Fibroblast of upper back skin (primary cell): ENCODE results near the gene C5orf58.
"Not testable (repeated sequence)": the region's sequence is repeated elsewhere in the genome, so short reads cannot be mapped to it uniquely, and the experiment has no call there.

ENCODE experiments used
- DNase-seq: peaks from one replicate; pipeline ENCODE4 v3.0.0-alpha.2; 2013

C5orf58 gene

DNA sequence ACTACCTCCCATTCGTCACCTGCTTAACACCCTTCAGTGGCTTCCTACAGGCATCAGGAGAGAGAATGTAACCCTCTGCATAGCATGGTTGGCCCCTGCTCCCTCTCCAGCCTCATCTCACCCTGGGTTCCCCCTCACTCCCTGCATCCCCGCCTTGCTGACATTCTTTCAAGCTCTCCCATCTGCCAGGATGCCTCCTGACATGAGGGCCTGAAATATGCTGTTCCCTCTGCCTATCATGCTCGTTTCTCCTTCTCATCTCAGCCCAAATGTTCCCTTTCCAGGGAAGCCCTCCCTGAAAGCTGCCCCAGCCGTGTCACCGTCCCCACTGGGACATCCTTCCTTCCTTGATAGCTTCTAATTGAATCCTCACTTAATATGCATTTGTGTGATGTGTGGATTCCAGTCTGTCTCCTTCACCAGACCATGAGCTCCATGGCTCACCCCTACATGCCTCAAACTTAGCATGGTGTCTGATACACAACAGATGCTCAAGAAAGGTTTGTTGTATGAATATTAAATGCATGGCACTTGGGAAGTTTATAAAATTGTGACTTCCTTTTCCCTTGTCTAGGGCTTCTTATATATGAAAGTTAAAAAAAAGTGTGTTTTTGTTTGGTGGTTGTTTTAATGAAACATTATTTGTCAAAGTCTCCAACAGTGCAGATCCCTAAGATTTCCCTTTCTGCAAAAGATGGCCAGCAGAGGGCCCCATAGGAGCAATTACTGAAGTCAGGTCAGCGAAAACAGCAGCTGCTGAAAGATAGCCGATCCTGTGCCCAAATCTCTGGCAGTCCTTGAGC is 7.3 kb upstream of the C5orf58 start:
- DNase-seq, result peak; percentile 57

DNA sequence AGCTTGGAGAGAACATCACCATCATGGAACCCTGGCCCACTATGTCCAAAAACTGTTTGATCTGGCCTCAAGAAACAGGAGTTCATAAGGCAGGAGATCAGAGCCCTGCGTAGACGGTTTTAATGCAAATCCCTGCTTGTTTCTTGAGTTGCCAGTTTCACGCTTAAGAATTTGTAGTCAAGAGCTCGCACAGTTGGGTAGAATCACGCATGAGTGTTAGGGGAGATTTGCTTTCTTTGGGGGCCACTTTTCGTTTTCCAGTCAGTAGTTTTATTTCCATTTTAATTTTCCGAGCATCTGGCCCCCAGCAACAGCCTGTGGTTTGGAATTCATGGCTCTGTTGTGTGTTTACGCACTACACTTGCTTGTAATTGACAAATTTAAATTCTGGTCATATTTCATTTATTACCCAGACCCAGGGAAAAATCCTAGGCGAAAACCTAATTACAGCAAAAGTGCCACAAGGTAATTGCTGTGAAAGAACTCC is 6.6 kb upstream of the C5orf58 start:
- DNase-seq, result no peak

- no peak for DNase-seq
These were observed 6.1 kb upstream of the C5orf58 start for GRCh38 chr5:170226661-170227060.

- DNase-seq, result no peak
These were observed 3.9 kb upstream of the C5orf58 start for GRCh38 chr5:170228762-170229435.

DNA sequence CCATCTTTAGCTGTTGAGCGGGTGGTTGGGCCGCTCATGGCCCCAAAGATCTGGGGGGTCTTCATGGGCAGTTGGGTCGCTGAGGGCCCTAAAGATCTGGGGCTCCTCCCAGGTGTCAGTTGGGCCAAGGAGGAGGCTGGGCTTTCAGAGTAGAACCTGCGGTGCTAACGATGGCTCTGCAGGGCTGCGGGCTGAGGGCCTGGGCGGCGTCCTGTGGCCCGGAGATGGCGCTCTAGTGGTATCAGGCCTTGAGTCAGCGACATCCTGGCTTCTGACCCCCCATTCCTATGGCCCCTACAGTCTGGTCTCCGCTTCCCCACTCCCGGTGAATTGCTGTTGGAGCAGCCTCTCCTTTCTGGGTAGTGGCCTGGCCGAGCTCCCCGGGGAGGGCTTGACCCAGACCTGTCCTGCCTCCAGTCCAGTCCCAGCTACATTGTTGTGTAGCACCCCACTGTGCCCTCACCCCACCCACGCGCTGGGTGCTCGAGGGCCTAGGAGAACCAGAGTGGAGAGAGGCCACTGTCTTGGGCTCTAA is 640 bp downstream of the C5orf58 start:
- DNase-seq, result no peak

DNA sequence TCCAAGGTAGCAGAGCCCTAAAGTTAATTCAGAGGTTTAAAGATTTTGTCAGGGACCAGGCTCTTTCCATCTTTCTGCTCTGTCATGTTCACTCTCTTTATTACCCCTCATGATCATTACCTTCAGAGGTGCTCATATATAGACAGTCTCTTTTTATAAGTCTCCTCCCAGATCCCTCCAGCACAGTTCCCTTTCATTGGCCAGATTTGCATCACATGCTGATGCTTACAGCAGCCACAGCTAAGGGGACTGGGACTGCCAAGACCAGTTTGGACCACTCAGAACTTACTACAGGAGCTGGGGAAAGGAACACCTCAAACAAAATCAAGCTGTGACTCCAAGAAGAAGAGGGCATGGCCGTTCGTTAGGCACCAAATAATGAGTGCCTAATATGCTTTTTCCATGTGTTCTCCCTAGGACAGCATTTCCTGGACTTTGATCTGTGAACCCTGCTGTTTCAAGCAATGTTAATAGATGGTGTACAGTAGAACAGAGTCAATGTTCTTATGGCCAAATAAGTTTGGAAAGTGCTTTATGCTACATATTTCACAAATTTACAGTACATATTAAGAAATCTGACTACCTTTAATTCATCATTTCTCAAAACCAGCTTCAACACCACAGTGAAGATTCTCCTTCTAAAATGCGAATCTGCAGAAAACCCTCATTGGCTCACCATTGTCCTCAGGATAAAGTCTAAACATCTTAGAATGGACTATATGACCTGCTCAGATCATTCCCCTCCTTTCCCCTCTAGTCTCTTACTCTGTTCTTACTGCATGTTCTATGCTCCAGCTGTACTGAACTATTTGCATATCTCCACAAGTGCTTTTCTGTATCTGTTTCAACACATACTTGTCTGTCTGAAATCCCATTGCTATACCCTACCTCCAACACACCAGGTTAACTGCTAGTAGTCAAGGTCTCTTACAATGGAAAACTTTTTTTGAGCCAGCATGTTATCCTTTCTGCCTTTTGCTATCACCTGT is 3.4 kb downstream of the C5orf58 start:
- DNase-seq, result no peak

DNA sequence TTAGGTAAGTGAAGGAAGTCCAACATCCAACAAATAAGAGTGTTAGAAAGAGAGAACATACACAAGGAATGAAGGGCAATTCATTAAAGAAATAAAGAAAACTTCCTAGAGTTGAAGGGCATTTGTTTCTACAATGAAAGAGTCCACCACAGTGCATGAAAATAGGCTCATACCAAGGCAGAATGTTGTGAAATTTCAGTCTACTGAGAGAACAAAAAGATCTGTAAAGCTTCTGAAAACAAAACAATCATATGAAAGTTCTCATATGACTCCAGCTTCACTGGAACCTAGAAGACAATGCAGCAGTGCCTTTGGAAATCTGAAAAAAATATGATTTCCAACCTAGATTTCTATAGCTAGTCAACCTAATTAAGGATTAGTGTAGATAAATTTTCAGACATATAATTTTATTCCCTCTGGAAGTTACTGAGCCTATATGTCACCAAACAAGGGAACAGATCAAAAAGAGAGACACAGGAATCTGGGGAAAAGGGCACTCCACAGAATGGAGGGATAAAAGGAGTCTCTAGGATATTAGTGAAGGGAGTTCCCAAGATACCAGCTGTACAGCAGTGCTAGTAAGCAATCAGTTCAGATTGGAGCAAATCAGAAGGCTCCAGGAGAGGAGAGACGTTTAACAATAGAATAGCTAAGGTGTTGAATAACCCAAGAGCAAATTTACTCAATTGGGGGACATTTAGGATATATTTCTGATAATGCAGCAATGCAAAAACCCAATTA is 5.8 kb downstream of the C5orf58 start:
- no peak for DNase-seq

DNA sequence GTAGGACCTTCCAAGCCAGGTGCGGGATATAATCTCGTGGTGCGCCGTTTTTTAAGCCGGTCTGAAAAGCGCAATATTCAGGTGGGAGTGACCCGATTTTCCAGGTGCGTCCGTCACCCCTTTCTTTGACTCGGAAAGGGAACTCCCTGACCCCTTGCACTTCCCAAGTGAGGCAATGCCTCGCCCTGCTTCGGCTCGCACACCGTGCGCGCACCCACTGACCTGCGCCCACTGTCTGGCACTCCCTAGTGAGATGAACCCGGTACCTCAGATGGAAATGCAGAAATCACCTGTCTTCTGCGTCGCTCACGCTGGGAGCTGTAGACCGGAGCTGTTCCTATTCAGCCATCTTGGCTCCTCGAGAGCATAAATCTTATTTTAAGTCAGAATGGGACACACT is 12.7 kb downstream of the C5orf58 start:
- not testable (repeated sequence) for DNase-seq

DNA sequence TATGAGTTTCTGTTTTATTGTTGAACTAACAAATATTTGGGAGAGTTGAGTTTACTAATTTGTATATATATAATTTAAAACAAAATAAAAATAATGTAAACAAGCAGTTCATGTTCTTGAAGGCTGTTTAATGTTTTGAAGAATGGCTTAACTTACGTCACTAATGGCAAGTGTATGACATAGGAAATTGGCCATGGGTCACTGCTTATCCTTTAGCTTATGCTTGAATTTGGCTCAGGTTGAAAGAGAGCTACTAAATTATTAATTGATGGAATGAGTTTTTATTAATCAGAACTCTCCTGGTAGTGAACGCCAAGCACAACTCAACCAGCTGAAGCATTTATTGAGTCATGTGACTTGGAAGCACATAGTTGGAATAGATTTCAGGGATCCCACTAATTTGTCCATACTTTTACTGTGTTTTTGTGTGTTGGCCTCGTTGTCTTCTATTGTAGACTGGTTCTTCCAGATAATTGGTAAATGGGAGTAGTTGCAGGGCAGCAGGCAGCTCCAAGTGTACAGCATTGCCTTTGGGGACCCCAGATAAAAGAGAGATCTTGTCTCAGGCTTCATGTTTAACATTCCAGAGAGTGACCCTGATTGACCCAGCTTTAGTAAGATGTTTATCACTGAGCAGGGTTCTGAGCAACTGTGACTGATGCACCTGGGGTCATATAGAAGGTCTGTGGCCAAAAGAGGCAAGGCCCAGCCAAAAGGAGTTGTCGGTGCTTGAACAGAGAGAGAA is 13.5 kb downstream of the C5orf58 start:
- no peak for DNase-seq

GRCh38 chr5:170247363-170247762 is 14.6 kb downstream of the C5orf58 start:
- DNase-seq, result no peak

DNA sequence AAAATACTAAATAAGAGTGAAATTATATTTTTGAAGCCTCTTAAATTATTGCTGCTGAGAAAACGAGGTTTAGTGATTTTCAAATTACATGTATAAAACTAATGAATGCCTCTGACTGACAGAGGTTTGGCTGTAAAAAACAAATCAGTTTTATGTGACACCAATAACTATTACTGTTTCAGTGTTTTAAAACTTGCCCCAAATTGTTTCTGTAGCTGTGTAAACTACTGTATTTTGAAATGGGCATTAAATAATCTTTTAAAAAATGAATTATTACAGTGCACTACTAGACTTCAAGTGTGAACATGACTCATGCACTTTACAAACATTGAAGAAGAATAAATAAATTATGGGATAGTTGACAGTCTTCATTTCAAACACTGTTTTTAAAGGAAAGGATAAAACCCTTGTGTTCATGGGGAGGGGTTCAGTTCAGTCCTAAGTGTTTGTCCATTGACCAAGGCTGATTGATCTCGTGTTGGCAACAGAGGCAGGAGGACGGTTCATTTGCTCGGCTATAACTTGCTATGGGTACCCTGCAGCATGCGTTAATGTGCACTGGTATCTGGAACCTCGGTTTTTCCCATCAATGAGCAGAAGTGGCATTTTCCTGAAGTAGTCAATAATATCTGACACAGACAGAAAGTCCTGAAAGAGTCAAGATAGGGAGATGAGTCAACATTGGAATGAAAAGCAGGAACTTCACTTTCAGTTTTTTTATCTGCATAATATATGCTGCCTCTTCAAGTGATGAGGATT is 15.6 kb downstream of the C5orf58 start:
- DNase-seq, result no peak

GRCh38 chr5:170248931-170249227 is 16.1 kb downstream of the C5orf58 start:
- DNase-seq, result not testable (repeated sequence)

DNA sequence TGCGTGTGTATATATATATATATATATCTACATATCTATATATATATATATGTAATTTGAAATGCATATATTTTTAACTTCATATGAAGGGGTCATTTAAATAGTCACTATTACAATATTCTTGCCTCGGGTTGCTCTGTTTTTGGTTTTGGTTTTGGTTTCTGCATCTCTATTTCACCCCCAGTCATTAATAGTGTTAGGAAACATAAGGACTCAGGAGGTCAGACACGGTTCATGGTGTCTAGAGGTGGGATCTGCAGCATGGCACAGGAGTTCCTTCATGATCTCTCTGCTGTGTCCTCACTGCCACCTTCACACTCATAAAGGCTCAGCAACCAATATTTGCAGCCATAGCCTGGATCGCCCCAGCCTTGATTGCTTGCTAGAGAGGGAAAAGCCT is 16.6 kb downstream of the C5orf58 start:
- no peak for DNase-seq

DNA sequence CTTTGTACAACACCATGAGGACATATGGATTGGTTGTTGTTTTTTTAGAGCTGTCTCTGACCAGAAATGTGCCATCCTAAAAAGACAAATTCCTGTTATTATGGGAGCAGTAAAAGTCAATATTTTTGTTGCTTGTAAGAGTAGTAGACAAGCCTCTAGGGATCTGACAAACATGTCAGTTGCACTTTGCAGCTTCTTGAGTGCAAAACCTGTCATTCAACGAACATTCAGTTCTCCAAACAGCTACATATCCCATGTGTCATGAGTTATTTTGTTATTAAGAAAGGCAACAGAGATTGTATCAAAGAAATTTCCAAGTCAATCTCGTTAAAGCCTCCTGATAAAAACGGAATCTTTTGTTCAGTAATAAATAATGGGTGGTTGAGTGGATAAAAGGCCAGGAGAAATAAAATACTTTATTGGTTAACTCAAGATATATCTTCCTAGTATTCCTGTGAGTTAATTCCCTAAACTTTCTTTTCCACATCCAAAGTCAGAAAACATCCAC is 18.1 kb downstream of the C5orf58 start:
- no peak for DNase-seq

DNA sequence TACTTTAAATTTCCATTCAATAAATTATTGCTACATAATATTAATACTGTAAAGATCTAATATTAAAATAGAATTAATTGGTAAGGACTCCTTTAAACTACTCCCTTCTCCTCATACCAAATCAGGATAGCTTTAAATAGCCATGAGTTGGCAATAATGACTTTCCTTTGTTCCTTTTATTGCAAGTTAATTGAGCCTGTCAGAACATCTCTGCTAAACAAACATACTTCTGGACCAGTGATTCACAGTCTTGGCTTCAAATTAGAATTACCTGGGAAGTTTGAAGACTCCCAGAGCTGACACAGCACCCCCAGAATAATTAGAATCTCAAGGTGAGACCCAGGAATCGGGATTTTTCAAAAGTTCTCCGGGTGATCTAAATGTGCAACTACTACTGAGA is 18.7 kb downstream of the C5orf58 start:
- no peak for DNase-seq

DNA sequence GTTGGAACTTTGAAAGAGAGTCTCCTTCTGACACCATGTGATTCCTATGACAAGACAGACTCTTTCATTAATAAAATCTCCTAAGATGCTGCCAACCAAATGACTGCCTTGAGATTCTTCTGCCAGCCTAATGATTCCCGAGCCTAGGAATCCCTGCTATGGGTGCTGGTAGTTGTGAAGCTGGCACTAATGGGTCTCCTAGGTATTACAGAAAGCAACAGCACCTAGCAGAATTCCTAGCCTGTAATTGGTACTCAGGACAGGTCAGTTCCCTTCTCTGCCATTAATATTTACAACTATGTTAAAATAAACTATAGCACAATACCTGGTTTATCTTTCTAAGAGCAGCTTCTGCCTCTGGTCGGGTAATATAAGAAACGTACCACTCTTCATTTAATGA is 19.3 kb downstream of the C5orf58 start:
- DNase-seq, result no peak

- DNase-seq, result no peak
These were observed 20.1 kb downstream of the C5orf58 start for GRCh38 chr5:170252720-170253350.

GRCh38 chr5:170254056-170254455 is 21.3 kb downstream of the C5orf58 start:
- no peak for DNase-seq

- no peak for DNase-seq
These were observed 23.8 kb downstream of the C5orf58 start for GRCh38 chr5:170256571-170256970.

DNA sequence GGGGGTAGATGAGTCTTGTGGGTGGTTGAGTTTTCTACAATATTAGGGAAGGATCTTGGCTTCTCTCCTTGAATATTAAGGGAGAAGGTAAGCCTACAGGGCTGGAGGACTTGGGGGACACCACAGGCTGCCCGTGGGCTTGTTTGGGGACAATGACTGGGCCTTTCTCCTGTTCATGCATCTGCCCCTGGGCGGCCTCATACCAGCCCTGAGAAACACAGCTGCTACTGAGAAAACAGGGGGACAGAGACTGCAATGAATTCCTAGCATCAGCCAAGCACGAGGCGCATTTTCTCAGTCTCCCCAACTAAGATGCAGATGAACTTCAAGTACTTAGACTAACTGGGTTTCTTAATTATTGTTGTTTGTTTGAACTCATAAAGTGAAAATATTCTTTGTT is 24.6 kb downstream of the C5orf58 start:
- no peak for DNase-seq
